Measurements from ENCODE around the gene OOSP2. TPM values are rescaled to one million over a fixed set of nuclear protein-coding genes. Genes with fewer than 3 reads are reported as not detected.

Gene OOSP2
- total RNA-seq (not detected in 2 replicates), polyA plus RNA-seq (not detected in 2 replicates)

GRCh38 chr11:60040109-60040508 is at the start of gene OOSP2:
Gene OOSP2, plus strand, starts transcription at chr11:60040409. Its CDS starts 51 bp downstream, at chr11:60040460.
- no peak for TF ChIP-seq CTCF (IDR thresholded peaks at IDR 0.05; ENCODE audit: low read depth, low read length)
- Histone ChIP-seq H3K27me3 (no peaks in the 10 kb centered on the region), H3K36me3 (no peaks in the 10 kb centered on the region), H3K9me3 (ENCODE audit: low read depth) (no peaks in the 10 kb centered on the region), H3K4me3 (no peak within 1 kb of the TSS), H3K4me1 (ENCODE audit: low read depth) (no peaks in the 10 kb centered on the region), H3K27ac (no peak within 1 kb of the TSS)
- no peak for DNase-seq (ENCODE audit: low read depth in 1 of 2, low spot score in 1 of 2)

- Histone ChIP-seq H3K27ac (no peak overlapping the region), H3K9me3 (ENCODE audit: low read depth) (no peaks in the 10 kb centered on the region), H3K36me3 (no peaks in the 10 kb centered on the region), H3K27me3 (no peaks in the 10 kb centered on the region), H3K4me1 (ENCODE audit: low read depth) (no peaks in the 10 kb centered on the region), H3K4me3 (no peak overlapping the region)
- no peak for DNase-seq (ENCODE audit: low read depth in 1 of 2, low spot score in 1 of 2)
- no peak for TF ChIP-seq CTCF (IDR thresholded peaks at IDR 0.05; ENCODE audit: low read depth, low read length)
Observed at GRCh38 chr11:59990421-59990820, 49.8 kb upstream of the OOSP2 start.

- no peaks in the 10 kb centered on the region for H3K4me1 ChIP-seq (ENCODE audit: low read depth)
Observed at GRCh38 chr11:59992425-59992824, 47.8 kb upstream of the OOSP2 start.

GRCh38 chr11:59997800-59998199 is 42.4 kb upstream of the OOSP2 start:
- no peaks in the 10 kb centered on the region for H3K4me1 ChIP-seq (ENCODE audit: low read depth)
- DNase-seq (ENCODE audit: low read depth in 1 of 2, low spot score in 1 of 2): no peak
- TF ChIP-seq CTCF (IDR thresholded peaks at IDR 0.05; ENCODE audit: low read depth, low read length): no peak
- H3K9me3 ChIP-seq (ENCODE audit: low read depth): no peaks in the 10 kb centered on the region
- no peaks in the 10 kb centered on the region for H3K27me3 ChIP-seq
- no peak overlapping the region for H3K27ac ChIP-seq
- H3K4me3 ChIP-seq: no peak overlapping the region
- H3K36me3 ChIP-seq: no peaks in the 10 kb centered on the region

More at GRCh38 chr11:59992425-59992824, 47.8 kb upstream of the OOSP2 start:
- no peaks in the 10 kb centered on the region for H3K27me3 ChIP-seq
- no peak overlapping the region for H3K27ac ChIP-seq
- no peaks in the 10 kb centered on the region for H3K9me3 ChIP-seq (ENCODE audit: low read depth)
- no peak for TF ChIP-seq CTCF (IDR thresholded peaks at IDR 0.05; ENCODE audit: low read depth, low read length)
- DNase-seq (ENCODE audit: low read depth in 1 of 2, low spot score in 1 of 2): no peak
- no peak overlapping the region for H3K4me3 ChIP-seq
- H3K36me3 ChIP-seq: no peaks in the 10 kb centered on the region

- TF ChIP-seq CTCF (IDR thresholded peaks at IDR 0.05; ENCODE audit: low read depth, low read length): no peak
- H3K9me3 ChIP-seq (ENCODE audit: low read depth): no peaks in the 10 kb centered on the region
- H3K36me3 ChIP-seq: no peaks in the 10 kb centered on the region
- H3K27ac ChIP-seq: no peak overlapping the region
- no peaks in the 10 kb centered on the region for H3K27me3 ChIP-seq
- no peak for DNase-seq (ENCODE audit: low read depth in 1 of 2, low spot score in 1 of 2)
- H3K4me1 ChIP-seq (ENCODE audit: low read depth): no peaks in the 10 kb centered on the region
- no peak overlapping the region for H3K4me3 ChIP-seq
Observed at GRCh38 chr11:59999691-60000090, 40.5 kb upstream of the OOSP2 start.

GRCh38 chr11:60003729-60004128 is 36.5 kb upstream of the OOSP2 start:
- Histone ChIP-seq H3K9me3 (ENCODE audit: low read depth) (no peaks in the 10 kb centered on the region), H3K36me3 (no peaks in the 10 kb centered on the region), H3K27ac (no peak overlapping the region), H3K4me3 (no peak overlapping the region), H3K4me1 (ENCODE audit: low read depth) (no peaks in the 10 kb centered on the region), H3K27me3 (no peaks in the 10 kb centered on the region)
- no peak for DNase-seq (ENCODE audit: low read depth in 1 of 2, low spot score in 1 of 2)
- no peak for TF ChIP-seq CTCF (IDR thresholded peaks at IDR 0.05; ENCODE audit: low read depth, low read length)
